Epithelial cell of prostate (primary cell): ENCODE data around the gene ZNF414.

Experiments used
- DNase-seq: peaks from one replicate; pipeline ENCODE4 v3.0.0-alpha.2; 2011; ENCODE audit warnings: low read depth, low spot score
- H3K27ac ChIP-seq: fragments of 450-650 bp; 2 replicates; pipeline ENCODE4 v1.5.1; 2017; ENCODE audit warnings: mild to moderate bottlenecking

Gene ZNF414

GRCh38 chr19:8494158-8494557, 19.8 kb downstream of the ZNF414 start:
- H3K27ac ChIP-seq: no peak overlapping the region
- DNase-seq: no peak

DNA sequence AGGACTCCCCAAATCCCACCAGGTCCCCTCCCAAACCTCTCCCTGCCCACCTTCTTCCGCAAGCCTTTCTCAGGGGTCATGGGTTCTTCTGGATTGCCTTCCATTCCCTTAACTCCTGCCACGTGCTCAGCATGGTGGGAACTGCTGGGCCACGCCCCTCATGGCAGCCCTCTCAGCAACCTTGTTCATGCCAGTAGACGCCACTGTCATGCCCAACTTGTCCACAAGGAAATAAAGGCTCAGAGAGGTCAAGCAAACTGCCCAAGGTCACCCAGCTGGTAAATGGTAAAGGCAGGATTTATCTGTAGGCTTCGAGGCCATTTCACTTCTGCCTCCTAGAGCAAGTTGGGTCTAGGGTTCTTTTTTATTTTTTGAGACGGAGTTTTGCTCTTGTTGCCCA, 22.4 kb downstream of the ZNF414 start:
- no peak for DNase-seq
- H3K27ac ChIP-seq: no peak overlapping the region

DNA sequence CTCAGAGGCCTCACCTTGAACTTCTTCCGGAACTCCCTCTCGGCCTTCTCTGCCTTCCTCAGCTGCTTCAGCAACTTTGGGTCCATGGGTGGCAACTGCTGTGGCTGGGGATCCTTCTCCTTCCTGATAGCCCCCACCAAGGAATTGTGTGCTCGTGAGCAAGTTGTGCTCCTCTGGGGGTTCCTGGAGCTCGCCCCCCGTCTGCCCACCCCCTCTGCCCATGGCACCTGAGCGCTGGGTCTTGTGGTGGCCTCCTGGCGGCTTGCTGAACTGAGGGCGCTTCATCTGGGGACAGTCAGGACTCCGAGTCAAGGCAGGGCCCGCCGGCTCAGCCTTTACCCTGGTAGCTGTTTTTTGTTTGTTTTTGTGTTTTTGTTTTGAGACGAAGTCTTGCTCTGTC, 23.1 kb downstream of the ZNF414 start:
- DNase-seq: no peak
- no peak overlapping the region for H3K27ac ChIP-seq

DNA sequence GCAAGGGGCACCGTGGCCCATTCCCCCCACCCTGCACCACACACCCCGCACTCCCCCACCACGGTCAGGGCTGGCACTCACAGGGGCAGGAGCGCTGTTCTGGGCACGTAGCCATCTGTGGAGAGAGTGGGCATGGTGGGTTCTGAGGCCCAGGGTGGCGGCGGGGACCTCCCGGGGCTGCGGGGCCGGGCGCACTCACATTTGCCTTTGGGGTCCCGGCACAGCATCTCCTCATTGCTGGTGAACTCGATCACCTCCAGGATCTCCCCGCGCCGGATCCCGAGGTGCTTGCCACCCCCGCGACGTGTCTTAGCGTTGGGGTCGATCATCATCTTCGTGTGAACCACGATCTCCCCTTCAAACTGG, 23.6 kb downstream of the ZNF414 start:
- H3K27ac ChIP-seq: no peak overlapping the region
- DNase-seq: no peak

DNA sequence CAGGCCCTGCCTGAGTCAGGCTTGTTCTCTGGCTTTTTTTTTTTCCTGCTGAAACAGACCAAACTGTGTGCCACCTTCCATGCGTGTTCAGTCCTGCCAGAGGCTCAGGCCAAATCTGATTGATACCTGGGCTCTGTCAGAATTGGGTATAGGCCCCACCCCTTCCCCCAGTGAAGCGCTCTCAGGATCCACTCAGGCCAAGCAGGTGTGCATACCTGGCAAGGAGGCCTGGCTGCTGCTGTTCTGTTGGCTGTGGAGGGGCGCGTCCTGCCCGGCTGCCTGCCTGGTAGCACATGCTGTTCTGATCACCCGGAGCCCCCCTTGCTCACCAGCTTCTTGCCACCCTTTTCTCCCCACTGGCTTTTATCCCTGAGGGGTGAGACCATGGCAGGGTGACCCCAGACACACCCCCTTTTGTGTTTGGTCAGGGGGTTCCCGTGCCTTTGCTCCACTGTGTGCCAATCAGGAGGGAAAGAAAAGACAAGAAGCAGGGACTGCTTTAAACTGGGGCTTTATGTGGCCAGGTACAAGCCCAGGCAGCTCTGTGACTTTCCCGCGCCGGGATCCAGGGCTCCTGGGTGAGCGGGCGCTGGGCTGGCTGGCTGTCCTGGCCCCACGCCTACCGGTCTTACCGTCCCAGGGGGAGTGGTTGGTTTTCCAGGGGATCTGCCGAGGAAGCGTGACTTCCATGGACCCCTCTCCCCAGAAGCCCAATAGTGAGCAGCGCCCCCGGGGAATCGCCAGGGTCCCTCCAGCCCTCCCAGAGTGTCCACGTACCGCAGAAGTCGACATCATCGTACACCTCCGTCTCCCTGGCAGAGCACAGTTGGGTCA, 24.2 kb downstream of the ZNF414 start:
- peak overlapping the region; percentile 48 for H3K27ac ChIP-seq
- DNase-seq: peak; percentile 61

DNA sequence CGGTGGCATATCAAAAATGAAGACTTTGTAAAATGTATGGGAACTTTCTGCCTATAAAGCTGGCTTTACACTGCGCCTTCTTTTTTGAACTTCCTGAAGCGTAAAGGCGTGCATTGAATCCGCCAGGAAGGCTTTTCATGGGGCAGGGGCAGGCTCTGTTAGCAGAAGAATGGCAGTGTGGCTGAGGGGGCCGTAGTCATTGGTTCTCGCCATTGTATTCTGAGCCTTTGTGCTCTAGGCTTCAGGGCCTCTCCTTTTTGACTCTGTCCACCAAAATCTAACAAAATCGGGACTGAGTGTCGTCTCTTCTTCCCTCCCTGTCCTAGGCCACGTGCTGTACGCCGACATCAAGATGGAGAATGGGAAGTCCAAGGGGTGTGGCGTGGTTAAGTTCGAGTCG, 25.6 kb downstream of the ZNF414 start:
- no peak overlapping the region for H3K27ac ChIP-seq
- no peak for DNase-seq

DNA sequence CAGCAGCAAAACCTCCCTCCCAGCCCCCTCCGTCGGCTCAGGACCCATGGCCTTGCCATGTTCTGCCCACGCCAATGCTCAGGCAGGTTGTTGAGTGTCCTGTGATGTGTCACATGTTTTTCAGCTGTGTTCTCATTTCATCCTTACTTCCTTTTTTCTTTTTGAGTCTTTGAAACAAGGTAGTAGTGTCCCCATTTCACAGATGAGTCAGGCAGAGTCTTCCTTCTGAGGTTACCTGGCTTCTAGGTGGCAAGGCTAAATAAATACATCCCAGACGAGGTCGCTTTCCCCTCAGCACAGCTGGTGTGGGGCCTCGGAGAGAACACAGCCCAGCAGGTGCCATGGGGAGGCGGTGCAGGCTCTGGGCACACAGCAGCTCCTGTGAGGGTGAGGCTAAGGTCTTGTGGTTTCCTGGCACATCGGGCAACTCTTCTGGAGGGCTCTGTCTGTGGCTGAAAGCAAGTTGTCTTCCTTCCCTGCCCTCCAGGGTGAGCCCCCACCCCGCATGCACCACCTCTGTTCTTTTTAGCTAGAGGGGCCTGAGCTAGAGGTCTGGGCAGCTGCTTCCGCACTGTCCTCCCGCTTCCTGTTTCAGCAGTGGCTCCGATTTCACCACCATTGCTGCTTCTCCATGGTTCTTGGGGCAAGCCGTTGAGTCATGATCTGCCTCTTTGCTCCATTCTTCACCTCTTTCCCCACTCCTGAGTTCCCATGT, 26.7 kb downstream of the ZNF414 start:
- no peak for DNase-seq

GRCh38 chr19:8486661-8487136, 27.3 kb downstream of the ZNF414 start:
- no peak for DNase-seq
- H3K27ac ChIP-seq: no peak overlapping the region

More for the DNA sequence above, 26.7 kb downstream of the ZNF414 start:
- H3K27ac ChIP-seq: no peak overlapping the region

DNA sequence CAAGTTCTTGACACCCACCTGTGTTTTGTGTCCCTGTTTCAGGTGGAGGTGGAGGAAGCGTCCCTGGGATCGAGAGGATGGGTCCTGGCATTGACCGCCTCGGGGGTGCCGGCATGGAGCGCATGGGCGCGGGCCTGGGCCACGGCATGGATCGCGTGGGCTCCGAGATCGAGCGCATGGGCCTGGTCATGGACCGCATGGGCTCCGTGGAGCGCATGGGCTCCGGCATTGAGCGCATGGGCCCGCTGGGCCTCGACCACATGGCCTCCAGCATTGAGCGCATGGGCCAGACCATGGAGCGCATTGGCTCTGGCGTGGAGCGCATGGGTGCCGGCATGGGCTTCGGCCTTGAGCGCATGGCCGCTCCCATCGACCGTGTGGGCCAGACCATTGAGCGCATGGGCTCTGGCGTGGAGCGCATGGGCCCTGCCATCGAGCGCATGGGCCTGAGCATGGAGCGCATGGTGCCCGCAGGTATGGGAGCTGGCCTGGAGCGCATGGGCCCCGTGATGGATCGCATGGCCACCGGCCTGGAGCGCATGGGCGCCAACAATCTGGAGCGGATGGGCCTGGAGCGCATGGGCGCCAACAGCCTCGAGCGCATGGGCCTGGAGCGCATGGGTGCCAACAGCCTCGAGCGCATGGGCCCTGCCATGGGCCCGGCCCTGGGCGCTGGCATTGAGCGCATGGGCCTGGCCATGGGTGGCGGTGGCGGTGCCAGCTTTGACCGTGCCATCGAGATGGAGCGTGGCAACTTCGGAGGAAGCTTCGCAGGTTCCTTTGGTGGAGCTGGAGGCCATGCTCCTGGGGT, 28.2 kb downstream of the ZNF414 start:
- DNase-seq: no peak
- H3K27ac ChIP-seq: no peak overlapping the region

DNA sequence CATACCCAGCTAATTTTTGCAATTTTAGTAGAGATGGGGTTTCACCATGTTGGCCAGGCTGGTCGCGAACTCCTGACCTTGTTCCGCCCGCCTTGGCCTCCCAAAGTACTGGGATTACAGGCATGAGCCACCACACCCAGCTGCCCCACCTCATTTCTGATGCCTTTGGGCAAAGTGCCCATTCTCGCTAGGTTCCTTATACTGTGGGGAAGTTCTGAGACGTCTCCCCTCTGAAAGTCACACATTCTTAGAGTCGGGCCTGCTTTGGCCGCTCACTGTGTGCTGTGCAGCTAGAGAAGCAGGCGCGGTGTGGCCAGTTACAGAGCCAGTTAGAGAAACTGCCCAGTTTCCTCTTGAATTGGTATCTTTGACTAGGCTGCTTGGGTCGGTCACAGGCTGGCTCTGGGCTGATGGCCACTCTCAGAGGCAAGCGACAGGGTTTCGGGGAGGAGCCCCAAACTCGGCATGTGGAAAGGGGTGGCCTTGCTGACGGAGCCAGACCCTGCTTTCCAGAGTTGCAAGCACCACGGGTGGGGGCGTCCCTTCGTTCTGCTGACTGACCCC, 29.6 kb downstream of the ZNF414 start:
- no peak overlapping the region for H3K27ac ChIP-seq
- DNase-seq: no peak

- no peak for DNase-seq
- H3K27ac ChIP-seq: no peak overlapping the region
These were observed 30.8 kb downstream of the ZNF414 start for GRCh38 chr19:8483165-8483564.

- no peak for DNase-seq
- no peak overlapping the region for H3K27ac ChIP-seq
These were observed 31.3 kb downstream of the ZNF414 start for GRCh38 chr19:8482696-8483095.

GRCh38 chr19:8481616-8482015, 32.4 kb downstream of the ZNF414 start:
- DNase-seq: no peak
- H3K27ac ChIP-seq: peak overlapping the region; percentile 58

DNA sequence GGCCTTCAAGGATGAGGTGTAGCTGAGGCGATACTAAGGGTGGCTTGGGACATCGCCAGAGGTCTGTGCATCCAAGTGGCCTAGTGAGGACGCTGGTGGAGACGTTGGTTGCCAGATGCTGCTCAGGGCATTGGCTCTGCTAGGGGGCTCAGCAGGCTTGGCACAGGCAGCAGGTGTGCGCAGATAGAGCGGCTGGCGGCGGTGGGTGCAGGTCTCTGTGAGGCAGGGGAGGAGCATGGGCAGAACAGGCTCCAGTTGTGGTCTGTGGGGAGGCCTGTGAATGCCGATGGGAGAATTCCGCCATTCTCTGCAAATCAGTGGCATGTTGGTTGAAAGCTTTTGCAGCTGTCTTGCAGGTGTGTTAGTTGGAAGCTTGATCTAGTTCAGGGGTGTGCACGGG, 32.8 kb downstream of the ZNF414 start:
- H3K27ac ChIP-seq: peak overlapping the region; percentile 58
- DNase-seq: no peak

GRCh38 chr19:8478598-8478997, 35.4 kb downstream of the ZNF414 start:
- H3K27ac ChIP-seq: no peak overlapping the region
- DNase-seq: no peak

GRCh38 chr19:8477889-8478288, 36.1 kb downstream of the ZNF414 start:
- no peak for DNase-seq
- H3K27ac ChIP-seq: no peak overlapping the region

DNA sequence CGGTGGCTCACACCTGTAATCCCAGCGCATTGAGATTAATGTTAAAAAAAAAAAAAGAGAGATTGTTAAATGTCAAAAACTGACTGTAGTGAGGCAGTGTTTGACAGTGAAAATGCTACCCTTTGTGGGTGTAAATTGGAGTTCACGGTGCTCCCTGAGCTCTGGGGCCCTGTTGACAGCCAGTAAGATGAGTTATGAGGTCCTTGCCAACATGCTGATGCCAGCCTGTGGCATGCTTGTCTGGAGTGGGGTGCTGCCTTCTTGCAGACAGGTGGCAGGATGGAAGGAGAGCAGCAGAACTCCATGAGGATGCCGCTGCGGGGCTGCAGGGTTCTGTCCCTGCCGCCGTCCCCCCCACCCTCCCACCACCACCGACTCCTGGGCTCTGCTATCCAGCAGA, 37.4 kb downstream of the ZNF414 start:
- DNase-seq: no peak
- no peak overlapping the region for H3K27ac ChIP-seq

DNA sequence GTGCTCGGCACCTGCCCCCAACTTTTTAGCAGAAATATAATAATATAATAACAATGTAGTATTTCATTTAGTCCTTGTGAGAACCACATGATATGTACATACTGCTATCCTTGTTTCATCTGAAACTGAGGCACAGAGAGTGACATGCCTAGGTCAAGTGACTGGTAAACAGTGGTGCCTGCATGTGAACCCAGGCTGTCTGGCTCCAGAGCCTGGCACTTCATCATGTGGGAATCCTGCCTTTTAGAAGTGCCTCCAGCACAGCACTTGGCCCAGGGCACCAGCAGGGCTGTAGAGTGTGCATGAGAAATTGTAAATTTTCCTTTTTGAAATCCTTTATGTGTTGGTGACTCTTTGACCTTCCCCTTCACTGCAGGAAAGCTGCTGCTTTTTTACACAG, 39.0 kb downstream of the ZNF414 start:
- H3K27ac ChIP-seq: no peak overlapping the region
- DNase-seq: no peak

- DNase-seq: no peak
- no peak overlapping the region for H3K27ac ChIP-seq
These were observed 40.1 kb downstream of the ZNF414 start for GRCh38 chr19:8473648-8474476.
